ENCODE results near the gene GPR142.
"Not testable (repeated sequence)": the region's sequence is repeated elsewhere in the genome, so short reads cannot be mapped to it uniquely, and the experiment has no call there.

The GPR142 gene

GRCh38 chr17:74396567-74396966, 29.3 kb downstream of the GPR142 start:
- TF ChIP-seq, protein P1, sequence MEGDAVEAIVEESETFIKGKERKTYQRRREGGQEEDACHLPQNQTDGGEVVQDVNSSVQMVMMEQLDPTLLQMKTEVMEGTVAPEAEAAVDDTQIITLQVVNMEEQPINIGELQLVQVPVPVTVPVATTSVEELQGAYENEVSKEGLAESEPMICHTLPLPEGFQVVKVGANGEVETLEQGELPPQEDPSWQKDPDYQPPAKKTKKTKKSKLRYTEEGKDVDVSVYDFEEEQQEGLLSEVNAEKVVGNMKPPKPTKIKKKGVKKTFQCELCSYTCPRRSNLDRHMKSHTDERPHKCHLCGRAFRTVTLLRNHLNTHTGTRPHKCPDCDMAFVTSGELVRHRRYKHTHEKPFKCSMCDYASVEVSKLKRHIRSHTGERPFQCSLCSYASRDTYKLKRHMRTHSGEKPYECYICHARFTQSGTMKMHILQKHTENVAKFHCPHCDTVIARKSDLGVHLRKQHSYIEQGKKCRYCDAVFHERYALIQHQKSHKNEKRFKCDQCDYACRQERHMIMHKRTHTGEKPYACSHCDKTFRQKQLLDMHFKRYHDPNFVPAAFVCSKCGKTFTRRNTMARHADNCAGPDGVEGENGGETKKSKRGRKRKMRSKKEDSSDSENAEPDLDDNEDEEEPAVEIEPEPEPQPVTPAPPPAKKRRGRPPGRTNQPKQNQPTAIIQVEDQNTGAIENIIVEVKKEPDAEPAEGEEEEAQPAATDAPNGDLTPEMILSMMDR (IDR thresholded peaks at IDR 0.05; ENCODE audit: low read depth, low read length, missing control alignments), result no peak
- DNase-seq (ENCODE audit: extremely low read depth, low read depth), result no peak
- H3K4me3 ChIP-seq (replicated peaks; ENCODE audit: low read depth, low read length), result no peak overlapping the region

GRCh38 chr17:74402048-74402447, 34.7 kb downstream of the GPR142 start:
- no peak for DNase-seq (ENCODE audit: extremely low read depth, low read depth)
- H3K4me3 ChIP-seq (replicated peaks; ENCODE audit: low read depth, low read length), result no peak overlapping the region
- TF ChIP-seq, protein P1 (IDR thresholded peaks at IDR 0.05; ENCODE audit: low read depth, low read length, missing control alignments), result no peak

GRCh38 chr17:74403512-74404137, 36.3 kb downstream of the GPR142 start:
- DNase-seq (ENCODE audit: extremely low read depth, low read depth), result no peak
- no peak overlapping the region for H3K4me3 ChIP-seq (replicated peaks; ENCODE audit: low read depth, low read length)
- TF ChIP-seq, protein P1 (IDR thresholded peaks at IDR 0.05; ENCODE audit: low read depth, low read length, missing control alignments), result no peak

DNA sequence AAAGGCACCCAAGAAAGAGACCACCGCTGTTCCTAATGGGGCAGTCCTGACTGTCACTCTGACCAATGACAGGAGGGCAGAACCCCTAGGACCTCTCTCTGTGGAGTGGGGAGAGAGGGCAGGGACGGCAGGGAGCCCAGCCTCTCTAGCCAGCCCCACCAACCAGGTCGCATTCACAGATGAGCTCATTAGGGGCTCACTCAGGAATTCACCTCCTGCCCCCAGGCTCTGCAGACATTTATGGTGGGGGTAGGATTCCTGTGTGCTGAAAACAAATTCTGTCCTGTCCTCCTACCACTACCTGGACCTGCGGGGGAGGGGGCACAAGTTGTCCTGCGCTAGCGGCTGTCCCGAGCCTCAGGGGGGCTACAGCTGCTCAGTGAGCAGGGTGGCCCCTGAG, 36.9 kb downstream of the GPR142 start:
- no peak for DNase-seq (ENCODE audit: extremely low read depth, low read depth)
- TF ChIP-seq, protein P1 (IDR thresholded peaks at IDR 0.05; ENCODE audit: low read depth, low read length, missing control alignments), result no peak
- no peak overlapping the region for H3K4me3 ChIP-seq (replicated peaks; ENCODE audit: low read depth, low read length)

DNA sequence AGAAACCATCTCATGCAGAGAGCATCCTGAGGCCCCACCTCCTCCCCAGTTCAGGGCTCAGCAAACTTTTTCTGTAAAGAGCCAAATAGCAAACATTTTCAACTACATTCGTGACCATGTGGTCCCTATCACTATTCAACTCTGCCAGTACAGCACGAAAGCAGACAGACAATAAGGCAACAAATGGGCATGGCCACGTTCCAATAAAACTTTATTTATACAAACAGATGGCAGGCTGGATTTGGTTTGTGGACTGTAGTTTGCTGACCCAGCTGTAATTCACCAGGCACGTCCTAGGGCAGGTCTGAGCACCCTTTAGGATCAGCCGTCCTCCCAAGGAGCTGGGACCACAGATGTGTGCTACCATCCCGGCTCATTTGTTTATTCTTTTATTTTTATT, 37.5 kb downstream of the GPR142 start:
- TF ChIP-seq, protein P1 (IDR thresholded peaks at IDR 0.05; ENCODE audit: low read depth, low read length, missing control alignments), result no peak
- no peak for DNase-seq (ENCODE audit: extremely low read depth, low read depth)

GRCh38 chr17:74405311-74405710, 38.0 kb downstream of the GPR142 start:
- not testable (repeated sequence) for DNase-seq (ENCODE audit: extremely low read depth, low read depth); H3K4me3 ChIP-seq (replicated peaks; ENCODE audit: low read depth, low read length)

More for the DNA sequence above, 37.5 kb downstream of the GPR142 start:
- H3K4me3 ChIP-seq (replicated peaks; ENCODE audit: low read depth, low read length), result no peak overlapping the region

DNA sequence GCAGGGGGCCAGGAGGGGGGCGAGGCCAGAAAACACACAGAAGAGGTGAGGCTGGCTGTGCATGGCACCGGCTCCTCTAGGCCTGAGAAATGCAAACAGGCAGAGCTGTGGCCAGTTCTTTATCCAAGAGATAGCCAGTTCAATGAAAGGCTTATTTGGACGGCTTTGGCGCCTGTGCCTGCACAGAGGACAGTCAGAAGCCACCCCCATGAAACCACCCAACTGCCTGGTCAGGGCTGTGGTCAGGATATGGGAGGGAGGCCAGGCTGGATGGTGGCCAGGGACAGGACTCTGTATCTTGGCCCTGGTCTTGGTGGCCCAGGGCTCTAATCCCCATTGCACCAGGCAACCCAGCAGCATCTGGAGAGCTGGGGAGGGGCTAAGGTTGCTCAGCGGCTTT, 40.1 kb downstream of the GPR142 start:
- DNase-seq (ENCODE audit: extremely low read depth, low read depth), result no peak
- TF ChIP-seq, protein P1 (IDR thresholded peaks at IDR 0.05; ENCODE audit: low read depth, low read length, missing control alignments), result no peak
- H3K4me3 ChIP-seq (replicated peaks; ENCODE audit: low read depth, low read length), result no peak overlapping the region
